GM15510 (cell line): Measurements from ENCODE around the gene TNNI2.

Experiments used
- POLR2A ChIP-seq: IDR thresholded peaks from 3 replicates; pipeline ENCODE4 v1.6.1; 2011; ENCODE audit warnings: borderline replicate concordance; ENCODE audit not compliant: insufficient read length; ENCODE audit errors: extremely low read depth

TNNI2 gene

GRCh38 chr11:1868056-1868635 lies 29.4 kb downstream of the TNNI2 start:
- no peak for TF ChIP-seq POLR2A

DNA sequence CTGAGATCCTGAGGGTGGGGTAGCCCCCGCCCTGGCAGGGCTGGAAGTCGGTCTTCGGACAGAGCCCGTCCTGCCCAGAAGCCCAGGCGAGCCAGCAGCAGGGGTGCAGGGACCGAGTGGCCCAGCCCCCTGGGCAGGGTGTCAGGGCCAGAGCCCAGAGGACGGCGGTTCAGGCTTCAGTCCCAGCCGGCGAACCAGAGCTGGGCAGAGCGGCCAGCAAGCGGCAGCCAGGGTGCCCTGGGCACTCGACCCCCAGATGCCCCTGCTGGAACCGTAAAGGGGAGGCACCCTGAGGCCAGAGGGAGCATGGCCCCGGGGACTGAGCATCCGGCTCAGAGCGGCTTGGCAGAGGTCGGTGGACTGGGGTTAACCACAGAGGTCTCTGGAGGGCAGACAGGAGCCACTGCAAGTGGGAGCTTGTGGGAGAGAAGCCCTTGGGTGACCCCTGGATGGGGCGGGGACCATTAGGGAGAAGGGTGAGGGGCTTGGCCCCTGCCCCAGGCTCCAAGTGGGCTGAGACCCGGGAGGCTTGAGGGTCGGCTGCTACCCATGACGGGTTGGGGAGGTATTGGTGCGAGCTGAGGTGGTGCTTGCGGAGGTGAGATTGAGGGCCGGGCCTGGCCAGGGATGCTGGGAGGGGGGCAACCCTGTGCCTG lies 30.0 kb downstream of the TNNI2 start:
- TF ChIP-seq POLR2A = no peak

GRCh38 chr11:1869427-1870325 lies 30.9 kb downstream of the TNNI2 start:
- TF ChIP-seq POLR2A = no peak

- TF ChIP-seq POLR2A = no peak
These were observed 31.5 kb downstream of the TNNI2 start for GRCh38 chr11:1870326-1870696.

GRCh38 chr11:1870721-1871466 lies 32.1 kb downstream of the TNNI2 start:
- TF ChIP-seq POLR2A = no peak

DNA sequence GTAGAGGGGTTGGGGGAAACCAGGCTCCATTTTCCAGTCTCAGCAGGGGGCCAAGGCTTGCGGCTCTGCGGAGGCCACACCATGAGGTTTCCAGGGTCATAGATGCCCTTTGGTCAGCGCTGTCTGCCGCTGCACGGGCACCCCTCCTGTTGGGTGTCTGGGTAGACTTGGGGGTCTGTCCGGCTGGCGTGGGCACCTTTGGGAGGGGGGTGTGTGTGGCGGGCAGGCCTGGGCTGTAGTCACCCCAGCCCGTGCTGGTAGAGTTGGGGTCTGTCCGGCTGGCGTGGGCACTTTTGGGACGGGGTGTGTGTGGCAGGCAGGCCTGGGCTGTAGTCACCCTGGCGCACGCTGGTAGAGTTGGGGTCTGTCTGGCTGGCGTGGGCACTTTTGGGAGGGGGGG lies 32.8 kb downstream of the TNNI2 start:
- TF ChIP-seq POLR2A = no peak

GRCh38 chr11:1872267-1872985 lies 33.6 kb downstream of the TNNI2 start:
- no peak for TF ChIP-seq POLR2A

GRCh38 chr11:1873048-1873812 lies 34.4 kb downstream of the TNNI2 start:
- TF ChIP-seq POLR2A = no peak

GRCh38 chr11:1875093-1875850 lies 36.5 kb downstream of the TNNI2 start:
- TF ChIP-seq POLR2A = no peak

DNA sequence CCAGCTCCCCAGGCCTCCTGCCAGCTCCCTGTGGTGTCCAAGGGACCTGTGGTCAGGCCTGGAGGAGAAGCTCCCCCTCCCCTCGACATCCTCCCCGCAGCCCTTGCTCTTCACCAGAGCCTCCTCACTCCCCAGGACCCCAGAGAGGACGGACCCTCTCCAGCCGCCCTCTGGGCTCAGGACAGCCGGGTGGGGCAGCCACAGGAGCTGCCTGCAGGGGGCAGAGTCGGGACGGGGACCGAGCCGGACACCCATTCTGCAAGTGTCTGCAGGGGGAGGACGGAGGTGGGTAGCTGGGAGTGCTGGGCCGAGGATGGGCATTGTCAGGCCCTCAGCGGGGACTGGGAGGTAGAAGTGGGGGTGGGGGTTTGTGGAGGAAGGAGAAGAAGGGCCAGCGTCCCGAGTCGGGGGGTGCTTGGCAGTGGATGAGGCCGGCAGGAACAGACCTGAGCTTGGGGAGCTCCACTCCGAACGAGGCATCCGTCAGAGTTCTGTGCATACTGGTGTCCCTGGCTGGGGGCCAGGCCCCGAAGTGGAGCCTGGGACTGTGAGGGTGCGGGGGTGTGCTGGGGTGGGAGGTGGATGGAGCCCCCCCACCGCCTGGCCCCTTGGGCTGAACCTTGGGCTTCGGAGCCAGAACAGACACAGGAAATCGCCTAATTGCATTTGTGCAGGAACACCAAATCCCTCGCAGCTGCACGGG lies 37.7 kb downstream of the TNNI2 start:
- TF ChIP-seq POLR2A = no peak

GRCh38 chr11:1877211-1878136 lies 38.7 kb downstream of the TNNI2 start:
- TF ChIP-seq POLR2A = no peak
